T follicular helper cell (primary cell): ENCODE measurements around the gene TPCN1.

Source experiments
- DNase-seq: peaks from one replicate; pipeline ENCODE4 v3.0.0-alpha.2; 2020; ENCODE audit warnings: low read depth

The TPCN1 gene

GRCh38 chr12:113242026-113242418 lies 20.8 kb downstream of the TPCN1 start:
- no peak for DNase-seq

DNA sequence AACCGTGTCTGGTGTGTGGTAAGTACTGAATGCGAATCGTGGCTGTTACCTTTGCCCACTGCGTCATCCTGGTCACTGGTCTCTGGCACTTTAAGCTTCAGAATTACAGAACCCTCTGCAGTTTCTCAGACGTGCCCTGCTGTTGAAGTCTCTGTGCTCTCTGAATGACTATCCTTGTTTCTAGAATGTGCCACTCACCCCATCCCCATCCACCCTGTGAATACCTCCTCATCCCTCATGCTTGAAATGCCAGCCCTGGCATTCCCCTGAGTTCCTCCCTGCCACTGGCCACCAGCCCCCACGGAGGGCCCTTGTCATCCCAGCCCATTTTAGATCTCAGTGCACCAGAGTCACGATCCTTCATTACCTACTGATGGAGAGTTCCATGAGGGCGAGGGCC lies 21.3 kb downstream of the TPCN1 start:
- DNase-seq: no peak

DNA sequence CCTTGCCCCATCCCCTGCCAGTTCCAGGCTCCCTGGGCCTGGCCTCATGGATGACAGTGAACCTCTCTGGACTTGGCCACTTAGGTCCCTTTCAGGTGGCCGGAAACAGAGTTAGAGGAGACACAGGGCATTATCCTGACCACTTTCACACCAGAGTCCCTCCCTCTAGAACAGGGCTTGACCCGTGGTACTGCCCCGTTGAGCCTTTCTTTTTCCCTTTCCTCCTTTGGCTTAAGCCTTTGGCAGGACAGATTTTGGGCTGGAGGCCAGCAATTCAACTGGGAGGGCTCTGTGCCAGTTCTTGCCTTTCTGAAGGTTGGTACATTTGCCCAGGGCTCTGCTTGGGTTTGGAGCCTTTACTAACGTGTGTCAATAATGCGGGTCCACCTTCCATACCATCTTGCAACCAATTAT lies 22.8 kb downstream of the TPCN1 start:
- no peak for DNase-seq

DNA sequence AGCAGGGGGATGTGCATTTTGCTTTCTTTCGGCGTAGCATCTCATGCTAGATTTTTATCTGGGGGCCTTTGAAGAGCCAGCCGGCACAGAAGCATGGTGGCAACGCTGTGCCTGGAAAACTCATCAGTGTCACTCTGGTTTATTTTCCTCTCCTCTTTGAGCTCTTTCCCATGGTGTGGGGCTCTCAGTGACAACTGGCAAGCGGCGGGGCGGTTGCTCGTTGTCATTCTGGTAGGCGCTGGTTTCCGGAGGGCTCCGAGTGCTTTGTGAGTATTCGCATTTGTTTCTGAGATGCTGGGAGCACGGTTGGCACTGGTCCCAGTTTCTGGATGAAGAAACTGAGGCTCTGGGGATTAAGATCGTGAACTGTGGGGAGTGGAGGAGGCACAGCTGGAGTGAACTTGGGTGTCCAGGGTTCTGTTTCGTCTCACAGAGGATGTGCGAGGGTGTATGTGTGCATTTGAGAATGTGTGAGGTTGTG lies 23.3 kb downstream of the TPCN1 start:
- DNase-seq: no peak

GRCh38 chr12:113245695-113246477 lies 24.6 kb downstream of the TPCN1 start:
- no peak for DNase-seq

GRCh38 chr12:113246478-113247122 lies 25.3 kb downstream of the TPCN1 start:
- DNase-seq: no peak

- DNase-seq: no peak
Observed at GRCh38 chr12:113247123-113248050, 26.1 kb downstream of the TPCN1 start.

DNA sequence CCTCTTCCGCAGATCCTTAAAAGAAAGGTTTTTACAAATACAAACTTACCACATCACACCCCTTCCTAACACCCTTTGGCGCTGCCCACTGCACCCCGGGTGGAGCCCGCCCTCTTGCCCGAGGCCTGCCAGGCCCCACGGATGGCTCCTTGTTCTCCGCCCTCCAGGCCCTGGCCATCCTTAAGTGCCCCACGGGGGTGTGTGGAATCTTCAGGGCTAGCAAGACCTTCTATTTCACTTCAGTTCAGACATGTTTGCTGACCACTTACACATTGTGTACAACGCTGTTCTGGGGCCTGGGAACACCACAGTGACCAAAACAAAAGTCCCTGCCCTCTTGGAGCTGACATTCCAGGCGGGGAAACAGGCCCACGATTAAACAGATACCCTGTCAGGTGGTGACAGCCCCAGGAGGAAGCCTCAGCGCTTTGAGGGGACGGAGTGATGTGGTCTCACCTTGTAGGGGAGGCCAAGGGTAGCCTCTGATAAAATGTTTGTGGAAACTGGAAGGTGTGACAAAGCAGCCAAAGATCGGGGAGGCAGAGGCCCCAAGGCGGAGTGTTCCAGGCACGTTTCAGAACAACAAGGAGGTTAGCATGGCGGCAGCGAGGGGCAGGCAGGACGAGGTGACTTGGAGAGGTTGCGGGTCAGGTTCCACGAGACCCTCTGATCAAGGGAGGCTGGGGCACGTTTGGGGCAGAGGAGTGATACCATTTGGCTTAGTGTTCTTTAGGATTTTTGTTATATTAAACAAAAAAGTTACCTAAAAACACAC lies 27.0 kb downstream of the TPCN1 start:
- no peak for DNase-seq

GRCh38 chr12:113248842-113249435 lies 27.7 kb downstream of the TPCN1 start:
- DNase-seq: no peak

DNA sequence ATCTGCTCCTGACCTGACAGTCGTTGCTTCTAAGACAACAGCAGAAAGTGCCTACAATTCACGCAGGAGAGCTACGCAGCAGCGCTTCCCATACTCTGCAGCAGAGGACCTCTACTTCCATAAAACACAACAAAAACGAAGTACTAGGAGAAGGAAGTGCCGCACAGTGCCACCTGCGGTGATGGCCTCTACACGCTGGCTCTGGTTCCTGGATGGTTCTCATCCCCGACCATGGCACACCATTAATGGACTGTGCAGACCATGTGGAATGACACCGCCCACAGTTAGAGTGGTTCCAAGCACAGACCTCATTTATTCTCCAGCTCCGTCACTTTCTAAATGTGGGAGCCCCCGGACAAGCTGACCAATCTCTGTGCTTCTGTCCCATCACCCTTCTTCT lies 28.3 kb downstream of the TPCN1 start:
- no peak for DNase-seq

DNA sequence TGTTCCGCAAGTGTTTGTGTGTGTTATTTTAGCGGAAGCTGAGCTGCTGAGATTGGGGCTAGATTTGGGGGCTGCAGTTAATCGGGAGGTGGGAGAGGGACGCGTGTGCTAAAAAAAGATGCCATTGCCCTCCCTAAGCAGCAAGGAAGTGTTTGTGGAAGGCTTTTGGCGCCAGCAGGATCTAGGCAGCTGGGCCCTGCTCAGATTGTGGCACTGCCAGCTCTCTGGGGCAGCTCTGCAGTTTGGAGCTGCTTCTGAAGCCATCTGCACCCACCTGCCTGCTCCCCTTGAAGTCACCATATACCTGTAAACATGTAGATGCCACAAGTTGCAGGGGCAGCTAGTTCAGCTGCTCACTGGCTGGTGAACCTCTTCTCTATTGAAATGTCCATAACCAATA lies 28.8 kb downstream of the TPCN1 start:
- DNase-seq: no peak

- no peak for DNase-seq
Observed at GRCh38 chr12:113251404-113252070, 30.3 kb downstream of the TPCN1 start.

- no peak for DNase-seq
Observed at GRCh38 chr12:113252494-113252893, 31.2 kb downstream of the TPCN1 start.

DNA sequence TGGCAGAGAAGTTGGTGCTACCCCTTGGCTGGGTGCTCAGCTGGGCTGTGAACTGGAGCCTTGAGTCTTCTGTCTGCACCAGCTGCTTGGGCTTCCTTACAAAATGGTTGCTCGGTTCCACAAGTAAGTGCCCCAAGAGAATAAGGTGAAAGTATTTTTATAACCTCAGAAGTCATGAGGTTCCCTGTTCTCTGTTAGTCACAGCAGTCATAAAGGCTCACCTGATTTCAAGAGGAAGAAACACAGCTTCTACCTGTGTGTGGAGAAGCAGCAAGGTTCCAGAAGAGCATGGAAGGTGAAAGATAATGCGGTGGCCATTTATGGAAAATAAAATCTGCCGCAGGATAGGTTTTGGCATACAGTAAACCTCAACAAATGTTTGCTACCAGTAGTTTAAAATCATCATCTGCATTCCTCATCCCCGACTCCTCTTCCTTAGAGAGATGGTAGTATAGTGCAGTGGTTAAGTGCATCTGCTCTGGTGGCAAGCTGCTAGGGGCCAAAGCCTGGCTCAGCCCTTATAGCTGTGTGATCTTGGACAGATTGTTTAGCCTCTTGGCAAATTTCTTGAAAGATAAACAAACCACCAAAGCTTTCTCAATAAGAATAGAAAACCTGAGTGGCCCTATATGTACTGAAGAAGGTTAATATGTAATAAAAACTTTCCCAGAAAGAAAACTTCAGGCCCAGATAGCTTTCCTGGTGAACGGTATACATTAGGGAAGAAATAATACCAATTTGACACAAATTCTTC lies 32.4 kb downstream of the TPCN1 start:
- no peak for DNase-seq

GRCh38 chr12:113254298-113254697 lies 33.0 kb downstream of the TPCN1 start:
- no peak for DNase-seq

GRCh38 chr12:113257564-113257963 lies 36.3 kb downstream of the TPCN1 start:
- no peak for DNase-seq

- DNase-seq: no peak
Observed at GRCh38 chr12:113260127-113260526, 38.9 kb downstream of the TPCN1 start.

- no peak for DNase-seq
Observed at GRCh38 chr12:113260636-113261300, 39.5 kb downstream of the TPCN1 start.

- DNase-seq: no peak
Observed at GRCh38 chr12:113261847-113262470, 40.7 kb downstream of the TPCN1 start.
